ENCODE results near the gene PCBP4.

- TF ChIP-seq CTCF (IDR thresholded peaks at IDR 0.05; ENCODE audit: insufficient read depth, low read length, poor library complexity, severe bottlenecking), result no peak
- no peak for TF ChIP-seq EZH2phosphoT487 (conservative IDR thresholded peaks at IDR 0.05; ENCODE audit: low read length)
Measured at GRCh38 chr3:52005571-52005986, 38.3 kb upstream of the PCBP4 start.
